ENCODE data around the gene KIF18A. TPM values are rescaled to one million over a fixed set of nuclear protein-coding genes. Genes with fewer than 3 reads are reported as not detected.

KIF18A gene
- total RNA-seq, 4 donors from 2014 or later = 0.23 to 0.52 (median 0.33) TPM; not detected in 1

GRCh38 chr11:28086569-28086968, 21.4 kb downstream of the KIF18A start:
- TF ChIP-seq POLR2AphosphoS5 (IDR thresholded peaks at IDR 0.05) = no peak
- no peak for TF ChIP-seq EP300 (IDR thresholded peaks at IDR 0.05)
- no peak for TF ChIP-seq POLR2A (IDR thresholded peaks at IDR 0.05; ENCODE audit: low read depth)
- no peak for TF ChIP-seq CTCF (IDR thresholded peaks at IDR 0.05)
- no peak overlapping the region for H3K4me3 ChIP-seq

DNA sequence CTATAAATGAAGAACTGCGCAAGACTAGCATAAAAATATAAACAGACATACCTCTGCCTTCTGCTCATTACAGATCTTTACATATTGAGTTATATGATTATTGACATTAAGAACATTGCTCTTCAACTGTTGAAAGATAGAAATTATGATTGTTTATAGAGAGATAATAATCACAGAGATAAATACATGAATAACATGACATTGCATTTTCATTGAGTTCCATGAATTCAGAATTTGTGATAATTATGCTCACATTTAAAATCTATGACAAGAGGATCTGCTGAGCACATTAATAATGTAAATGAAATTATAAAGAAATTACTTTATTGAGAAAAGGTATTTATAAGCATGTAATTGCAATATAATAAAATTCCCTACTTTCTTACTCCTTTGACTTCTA, 24.8 kb downstream of the KIF18A start:
- Histone ChIP-seq H3K36me3 (no peaks in the 10 kb centered on the region), H3K4me3 (no peak overlapping the region), H3K4me1 (no peaks in the 10 kb centered on the region), H3K27ac (replicated peaks in 1 of 4) (no peak overlapping the region), H3K9me3 (no peaks in the 10 kb centered on the region), H3K27me3 (no peaks in the 10 kb centered on the region)
- intact Hi-C loops (cut with DNase I) = no loop called here
- no peak for DNase-seq (ENCODE audit: extremely low spot score)
- WGBS = 98% methylated on average over 1 of the region's 1 CpG
- no peak for TF ChIP-seq EP300 (IDR thresholded peaks at IDR 0.05)
- TF ChIP-seq POLR2A (IDR thresholded peaks at IDR 0.05; ENCODE audit: low read depth) = no peak
- TF ChIP-seq POLR2AphosphoS5 (IDR thresholded peaks at IDR 0.05) = no peak
- no peak for TF ChIP-seq CTCF (IDR thresholded peaks at IDR 0.05)

More at GRCh38 chr11:28086569-28086968, 21.4 kb downstream of the KIF18A start:
- 70% methylated on average over 1 of the region's 1 CpG for WGBS
- no peak for DNase-seq (ENCODE audit: extremely low spot score)
- H3K9me3 ChIP-seq = no peaks in the 10 kb centered on the region
- H3K27ac ChIP-seq (replicated peaks in 1 of 4) = no peak overlapping the region
- H3K36me3 ChIP-seq = no peaks in the 10 kb centered on the region
- no peaks in the 10 kb centered on the region for H3K4me1 ChIP-seq
- no peaks in the 10 kb centered on the region for H3K27me3 ChIP-seq
- intact Hi-C loops (cut with DNase I) = no loop called here

- DNase-seq (ENCODE audit: extremely low spot score) = no peak
- TF ChIP-seq POLR2A (IDR thresholded peaks at IDR 0.05; ENCODE audit: low read depth) = no peak
- TF ChIP-seq CTCF (IDR thresholded peaks at IDR 0.05) = no peak
- TF ChIP-seq EP300 (IDR thresholded peaks at IDR 0.05) = no peak
- H3K27ac ChIP-seq (replicated peaks in 1 of 4) = no peak overlapping the region
- intact Hi-C loops (cut with DNase I) = no loop called here
- no peaks in the 10 kb centered on the region for H3K36me3 ChIP-seq
- 94% methylated on average over 3 of the region's 3 CpGs for WGBS
- H3K4me3 ChIP-seq = no peak overlapping the region
- H3K4me1 ChIP-seq = no peaks in the 10 kb centered on the region
- no peaks in the 10 kb centered on the region for H3K9me3 ChIP-seq
- no peaks in the 10 kb centered on the region for H3K27me3 ChIP-seq
These were observed 30.4 kb downstream of the KIF18A start for GRCh38 chr11:28077521-28077920.

DNA sequence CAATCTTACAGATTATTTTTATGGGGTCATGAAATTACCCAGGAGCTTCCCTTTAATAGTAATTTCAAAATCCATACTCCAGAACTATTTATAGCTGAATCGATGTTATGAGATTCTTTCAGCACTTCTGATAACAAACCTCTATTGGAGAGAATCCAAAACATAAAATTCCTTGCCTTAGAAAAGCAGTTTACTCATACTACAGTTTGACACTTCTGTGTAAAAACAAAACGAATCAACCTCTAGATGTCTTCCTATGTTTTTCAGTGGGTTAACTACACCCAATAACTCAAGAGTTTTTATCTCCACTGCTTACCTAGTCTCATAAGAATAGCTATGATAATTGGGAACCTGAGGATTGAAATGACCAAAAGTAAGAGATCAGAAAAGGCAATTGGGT, 35.6 kb downstream of the KIF18A start:
- H3K27me3 ChIP-seq = no peaks in the 10 kb centered on the region
- DNase-seq (ENCODE audit: extremely low spot score) = no peak
- intact Hi-C loops (cut with DNase I) = no loop called here
- no peaks in the 10 kb centered on the region for H3K4me1 ChIP-seq
- H3K36me3 ChIP-seq = no peaks in the 10 kb centered on the region
- H3K9me3 ChIP-seq = no peaks in the 10 kb centered on the region
- WGBS = 51% methylated on average over 2 of the region's 2 CpGs
- H3K4me3 ChIP-seq = no peak overlapping the region
- TF ChIP-seq POLR2A (IDR thresholded peaks at IDR 0.05; ENCODE audit: low read depth) (no peak), EP300 (IDR thresholded peaks at IDR 0.05) (no peak), CTCF (IDR thresholded peaks at IDR 0.05) (no peak), POLR2AphosphoS5 (IDR thresholded peaks at IDR 0.05) (no peak)
- H3K27ac ChIP-seq (replicated peaks in 1 of 4) = no peak overlapping the region

DNA sequence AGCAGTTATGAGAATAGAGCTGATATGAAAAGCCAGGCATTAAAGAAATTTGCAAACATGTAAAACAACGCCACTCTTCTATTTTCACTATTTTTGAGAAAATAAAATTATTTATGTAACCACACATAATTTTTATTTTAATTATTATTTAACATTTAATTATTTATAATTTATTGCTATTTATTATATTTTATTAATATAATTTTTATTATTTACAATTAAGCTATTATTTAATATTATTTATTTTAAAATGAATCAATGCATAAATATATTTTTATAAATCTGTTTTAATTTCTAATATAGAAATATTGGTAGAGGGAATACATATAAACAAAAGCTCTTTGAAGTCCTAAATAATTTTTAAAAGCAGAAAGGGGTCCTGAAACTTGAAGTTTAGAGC, 36.7 kb downstream of the KIF18A start:
- no peaks in the 10 kb centered on the region for H3K9me3 ChIP-seq
- DNase-seq (ENCODE audit: extremely low spot score) = no peak
- no peaks in the 10 kb centered on the region for H3K4me1 ChIP-seq
- no peak overlapping the region for H3K4me3 ChIP-seq
- intact Hi-C loops (cut with DNase I) = no loop called here
- H3K27ac ChIP-seq (replicated peaks in 1 of 4) = no peak overlapping the region
- 100% methylated on average over 1 of the region's 1 CpG for WGBS
- H3K36me3 ChIP-seq = no peaks in the 10 kb centered on the region
- TF ChIP-seq CTCF (IDR thresholded peaks at IDR 0.05) (no peak), POLR2AphosphoS5 (IDR thresholded peaks at IDR 0.05) (no peak), EP300 (IDR thresholded peaks at IDR 0.05) (no peak), POLR2A (IDR thresholded peaks at IDR 0.05; ENCODE audit: low read depth) (no peak)
- no peaks in the 10 kb centered on the region for H3K27me3 ChIP-seq
